Measurements from ENCODE around the gene PCDHGC5. TPM values are rescaled to one million over a fixed set of nuclear protein-coding genes. Genes with fewer than 3 reads are reported as not detected.

Gene PCDHGC5
- total and polyA plus RNA-seq, 9 of the 15 experiments (the other 6 are each of a cell fraction or from before 2014, with no cell fraction given): not detected

DNA sequence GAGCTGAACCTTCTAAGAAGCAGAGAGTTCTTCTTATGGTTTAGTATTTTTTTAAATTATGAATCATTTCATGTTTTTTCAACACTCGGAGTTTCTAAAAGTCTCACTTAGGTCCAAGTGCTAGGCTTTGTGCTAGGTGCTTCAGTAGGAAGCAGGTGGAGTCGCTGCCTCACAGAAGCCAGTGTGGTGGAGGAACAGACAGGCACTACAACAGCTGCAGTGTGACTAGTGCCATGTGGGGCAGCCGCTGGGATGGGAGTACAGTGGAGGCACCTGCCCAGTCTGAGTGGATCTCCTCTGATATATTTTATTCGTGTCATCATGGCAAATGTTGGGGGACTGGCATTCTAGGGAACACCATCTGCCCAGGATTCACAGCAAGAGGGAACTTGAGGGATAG lies 15.3 kb downstream of the PCDHGC5 start:
- CTCF ChIA-PET (ENCODE audit: low intra/inter-chr PET ratio): no interaction called here
- in situ Hi-C loops (cut with MboI): no loop called here

More for the DNA sequence above, 15.3 kb downstream of the PCDHGC5 start:
- Histone ChIP-seq H4K20me1 (replicated peaks; ENCODE audit: control insufficient read depth, insufficient read depth, low read length) (no peaks in the 10 kb centered on the region), H3K9me1 (ENCODE audit: control insufficient read depth, insufficient read depth, low read length) (no peaks in the 10 kb centered on the region), H3K9me3 (replicated peaks; ENCODE audit: control insufficient read depth, insufficient read depth, low read depth, low read length) (no peaks in the 10 kb centered on the region), H3K79me2 (ENCODE audit: control insufficient read depth, insufficient read depth, low read length) (no peaks in the 10 kb centered on the region), H2AFZ (ENCODE audit: low read depth, low read length) (no peak overlapping the region), H3K27me3 (ENCODE audit: control insufficient read depth in 2 of 2, insufficient read depth in 2 of 2, low read length in 2 of 2) (peaks cover 11 to 29% of the 10 kb centered on the region in 2 experiments; a peak in 4 of 5 replicates), H3K9ac (ENCODE audit: insufficient read depth in 1 of 2, low read depth in 2 of 2, low read length in 2 of 2) (no peak overlapping the region), H3K4me3 (no peak overlapping the region), H3K36me3 (ENCODE audit: control insufficient read depth, insufficient read depth, low read length) (no peaks in the 10 kb centered on the region), H3K4me2 (ENCODE audit: insufficient read depth, low read length) (no peak overlapping the region), H3K4me1 (replicated peaks in 1 of 2; ENCODE audit: control insufficient read depth in 2 of 2, insufficient read depth in 2 of 2, low read length in 2 of 2) (no peaks in the 10 kb centered on the region), H3K27ac (ENCODE audit: extremely low read depth, low read depth, low read length) (no peak overlapping the region)
- POLR2A ChIA-PET: no interaction called here
- no TSS peak for BruUV-seq (replicated peaks)
- ATAC-seq: no peak
- TF ChIP-seq DDX20 (tag; IDR thresholded peaks at IDR 0.05; ENCODE audit: low read depth) (no peak), RBFOX2 (IDR thresholded peaks at IDR 0.05; ENCODE audit: low read depth, low read length) (no peak), KLF10 (CRISPR knock-in tag; IDR thresholded peaks at IDR 0.05) (no peak)
- TF ChIP-seq, protein P1, sequence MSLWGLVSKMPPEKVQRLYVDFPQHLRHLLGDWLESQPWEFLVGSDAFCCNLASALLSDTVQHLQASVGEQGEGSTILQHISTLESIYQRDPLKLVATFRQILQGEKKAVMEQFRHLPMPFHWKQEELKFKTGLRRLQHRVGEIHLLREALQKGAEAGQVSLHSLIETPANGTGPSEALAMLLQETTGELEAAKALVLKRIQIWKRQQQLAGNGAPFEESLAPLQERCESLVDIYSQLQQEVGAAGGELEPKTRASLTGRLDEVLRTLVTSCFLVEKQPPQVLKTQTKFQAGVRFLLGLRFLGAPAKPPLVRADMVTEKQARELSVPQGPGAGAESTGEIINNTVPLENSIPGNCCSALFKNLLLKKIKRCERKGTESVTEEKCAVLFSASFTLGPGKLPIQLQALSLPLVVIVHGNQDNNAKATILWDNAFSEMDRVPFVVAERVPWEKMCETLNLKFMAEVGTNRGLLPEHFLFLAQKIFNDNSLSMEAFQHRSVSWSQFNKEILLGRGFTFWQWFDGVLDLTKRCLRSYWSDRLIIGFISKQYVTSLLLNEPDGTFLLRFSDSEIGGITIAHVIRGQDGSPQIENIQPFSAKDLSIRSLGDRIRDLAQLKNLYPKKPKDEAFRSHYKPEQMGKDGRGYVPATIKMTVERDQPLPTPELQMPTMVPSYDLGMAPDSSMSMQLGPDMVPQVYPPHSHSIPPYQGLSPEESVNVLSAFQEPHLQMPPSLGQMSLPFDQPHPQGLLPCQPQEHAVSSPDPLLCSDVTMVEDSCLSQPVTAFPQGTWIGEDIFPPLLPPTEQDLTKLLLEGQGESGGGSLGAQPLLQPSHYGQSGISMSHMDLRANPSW (CRISPR knock-in tag; IDR thresholded peaks at IDR 0.05): no peak
- TF ChIP-seq, protein P2, sequence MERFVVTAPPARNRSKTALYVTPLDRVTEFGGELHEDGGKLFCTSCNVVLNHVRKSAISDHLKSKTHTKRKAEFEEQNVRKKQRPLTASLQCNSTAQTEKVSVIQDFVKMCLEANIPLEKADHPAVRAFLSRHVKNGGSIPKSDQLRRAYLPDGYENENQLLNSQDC (CRISPR knock-in tag; IDR thresholded peaks at IDR 0.05): no peak
- WGBS (ENCODE audit: insufficient coverage, low coverage, missing lambda C conversion rate): 2% methylated on average over 4 of the region's 4 CpGs
- no peak for FAIRE-seq
- intact Hi-C loops (cut with micrococcal nuclease): no loop called here
- no peak for DNase-seq (ENCODE audit: extremely low read depth in 1 of 4, low spot score in 3 of 4)

All from K562 (cell line).